Ascending aorta (tissue), 2 donors: ENCODE data around the gene FKBP1C. TPM values are rescaled to one million over a fixed set of nuclear protein-coding genes. Genes with fewer than 3 reads are reported as not detected.

Source experiments
- DNase-seq, 2 donors: peaks; one replicate each; pipeline ENCODE4 v3.0.0-alpha.2; 2019; ENCODE audit warnings: low spot score in 2 of 2
- H3K27ac ChIP-seq, 2 donors: fragments of 200-600 bp; sonication (generic); one replicate each; pipeline ENCODE4 v1.5.1; 2016 to 2017; ENCODE audit warnings: mild to moderate bottlenecking in 1 of 2
- H3K27me3 ChIP-seq: fragments of 200-600 bp; sonication (generic); one replicate; pipeline ENCODE4 v1.5.1; 2017
- H3K36me3 ChIP-seq, 2 donors: fragments of 200-600 bp; sonication (generic); one replicate each; pipeline ENCODE4 v1.5.1; 2016
- H3K4me1 ChIP-seq, 2 donors: fragments of 200-600 bp; sonication (generic); one replicate each; pipeline ENCODE4 v1.5.1; 2016 to 2017; ENCODE audit warnings: mild to moderate bottlenecking in 1 of 2
- H3K4me3 ChIP-seq, 2 donors: fragments of 200-600 bp; sonication (generic); one replicate each; pipeline ENCODE4 v1.5.1; 2016 to 2017; ENCODE audit warnings: mild to moderate bottlenecking in 1 of 2
- H3K9me3 ChIP-seq, 2 donors: fragments of 200-600 bp; sonication (generic); one replicate each; pipeline ENCODE4 v1.5.1; 2016
- intact Hi-C: fragments of 100-400 bp; cut with DNase I; formaldehyde crosslinking; loops from one replicate; pipeline ENCODE4 v1.15.1; 2023
- total RNA-seq: library from RNA; depleted of rRNA; stranded (reverse); fragments of >200 nt; gene quantifications from one replicate; pipeline ENCODE4 v1.1.0, GENCODE V29; 2016
- TF ChIP-seq, protein P1 (sequence below), 3 experiments: fragments of 200-600 bp in 2 of 3; fragments of 450-650 bp in 1 of 3; sonication (generic) in 2 of 3; IDR thresholded peaks; one replicate each; pipeline ENCODE4 v1.5.1; 2016 to 2019; ENCODE audit warnings: antibody characterized with exemption in 3 of 3, mild to moderate bottlenecking in 1 of 3, moderate library complexity in 1 of 3

FKBP1C gene
- total RNA-seq, 1 donor from 2014 or later = not detected

DNA sequence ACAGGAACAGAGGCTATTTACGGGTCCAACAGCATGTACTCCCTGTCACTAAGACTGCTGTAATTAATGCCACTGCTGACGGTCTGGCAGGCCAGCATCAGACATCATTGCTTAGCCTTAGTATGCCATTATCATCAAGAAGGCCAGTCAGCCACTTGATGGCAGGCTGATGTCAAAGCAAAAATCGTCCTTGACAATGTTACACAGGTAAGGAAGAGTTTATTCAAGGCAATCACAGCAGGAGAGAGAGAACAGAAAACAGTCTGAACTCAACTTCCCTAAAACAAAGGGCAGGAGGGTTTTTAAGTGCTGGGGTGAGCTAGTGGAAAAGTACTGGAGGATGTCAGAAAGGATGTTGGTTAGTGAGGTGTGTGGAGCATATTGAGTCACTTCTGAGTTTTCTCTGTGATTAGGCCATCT is 25.1 kb downstream of the FKBP1C start:
- H3K4me1 ChIP-seq = no peaks in the 10 kb centered on the region
- TF ChIP-seq, protein P1, sequence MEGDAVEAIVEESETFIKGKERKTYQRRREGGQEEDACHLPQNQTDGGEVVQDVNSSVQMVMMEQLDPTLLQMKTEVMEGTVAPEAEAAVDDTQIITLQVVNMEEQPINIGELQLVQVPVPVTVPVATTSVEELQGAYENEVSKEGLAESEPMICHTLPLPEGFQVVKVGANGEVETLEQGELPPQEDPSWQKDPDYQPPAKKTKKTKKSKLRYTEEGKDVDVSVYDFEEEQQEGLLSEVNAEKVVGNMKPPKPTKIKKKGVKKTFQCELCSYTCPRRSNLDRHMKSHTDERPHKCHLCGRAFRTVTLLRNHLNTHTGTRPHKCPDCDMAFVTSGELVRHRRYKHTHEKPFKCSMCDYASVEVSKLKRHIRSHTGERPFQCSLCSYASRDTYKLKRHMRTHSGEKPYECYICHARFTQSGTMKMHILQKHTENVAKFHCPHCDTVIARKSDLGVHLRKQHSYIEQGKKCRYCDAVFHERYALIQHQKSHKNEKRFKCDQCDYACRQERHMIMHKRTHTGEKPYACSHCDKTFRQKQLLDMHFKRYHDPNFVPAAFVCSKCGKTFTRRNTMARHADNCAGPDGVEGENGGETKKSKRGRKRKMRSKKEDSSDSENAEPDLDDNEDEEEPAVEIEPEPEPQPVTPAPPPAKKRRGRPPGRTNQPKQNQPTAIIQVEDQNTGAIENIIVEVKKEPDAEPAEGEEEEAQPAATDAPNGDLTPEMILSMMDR (IDR thresholded peaks at IDR 0.05) = no peak
- no peak overlapping the region for H3K27ac ChIP-seq
- DNase-seq = no peak
- H3K36me3 ChIP-seq = no peaks in the 10 kb centered on the region
- no peak overlapping the region for H3K4me3 ChIP-seq
- no peaks in the 10 kb centered on the region for H3K27me3 ChIP-seq
- intact Hi-C loops = no loop called here
- H3K9me3 ChIP-seq = no peaks in the 10 kb centered on the region

DNA sequence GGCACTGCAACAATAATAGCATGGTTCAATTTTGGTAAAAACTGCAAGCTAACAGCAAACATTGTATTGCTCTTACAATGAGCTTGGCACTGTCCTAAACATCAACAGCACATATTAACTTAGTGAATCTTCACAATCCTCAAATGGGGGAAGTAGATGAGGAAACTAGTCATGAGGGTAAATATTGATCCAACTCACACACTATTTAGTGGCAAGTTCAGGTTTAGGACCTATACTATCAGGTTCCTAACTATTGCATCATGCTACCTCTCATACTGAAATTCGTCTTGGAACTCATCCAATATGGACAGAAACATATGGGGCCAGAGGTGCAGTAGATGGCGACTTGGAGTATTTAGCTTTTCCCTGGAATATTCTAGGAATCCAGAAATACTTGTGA is 34.2 kb downstream of the FKBP1C start:
- TF ChIP-seq, protein P1 (IDR thresholded peaks at IDR 0.05) = no peak
- Histone ChIP-seq H3K27me3 (no peaks in the 10 kb centered on the region), H3K9me3 (no peaks in the 10 kb centered on the region), H3K36me3 (no peaks in the 10 kb centered on the region), H3K4me3 (no peak overlapping the region), H3K27ac (no peak overlapping the region), H3K4me1 (no peaks in the 10 kb centered on the region)
- intact Hi-C loops = no loop called here
- no peak for DNase-seq

DNA sequence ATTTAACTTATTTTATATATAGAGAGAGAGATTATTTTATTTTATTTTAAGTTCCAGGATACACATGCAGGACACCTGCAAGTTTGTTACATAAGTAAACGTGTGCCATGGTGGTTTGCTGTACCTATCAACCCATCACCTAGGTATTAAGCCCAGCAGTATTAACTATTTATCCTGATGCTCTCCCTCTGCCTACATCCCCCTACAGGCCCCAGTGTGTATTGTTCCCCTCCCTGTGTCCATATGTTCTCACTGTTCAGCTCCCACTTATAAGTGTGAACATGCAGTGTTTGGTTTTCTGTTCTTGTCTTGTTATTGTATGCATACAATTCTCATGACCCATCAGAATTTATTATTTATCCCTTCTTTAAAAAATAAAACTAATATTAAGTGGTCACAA is 34.6 kb downstream of the FKBP1C start:
- Histone ChIP-seq H3K4me3 (no peak overlapping the region), H3K4me1 (no peaks in the 10 kb centered on the region), H3K9me3 (no peaks in the 10 kb centered on the region), H3K27ac (no peak overlapping the region), H3K36me3 (no peaks in the 10 kb centered on the region), H3K27me3 (no peaks in the 10 kb centered on the region)
- TF ChIP-seq, protein P1 (IDR thresholded peaks at IDR 0.05) = no peak
- DNase-seq = no peak
- intact Hi-C loops = no loop called here

DNA sequence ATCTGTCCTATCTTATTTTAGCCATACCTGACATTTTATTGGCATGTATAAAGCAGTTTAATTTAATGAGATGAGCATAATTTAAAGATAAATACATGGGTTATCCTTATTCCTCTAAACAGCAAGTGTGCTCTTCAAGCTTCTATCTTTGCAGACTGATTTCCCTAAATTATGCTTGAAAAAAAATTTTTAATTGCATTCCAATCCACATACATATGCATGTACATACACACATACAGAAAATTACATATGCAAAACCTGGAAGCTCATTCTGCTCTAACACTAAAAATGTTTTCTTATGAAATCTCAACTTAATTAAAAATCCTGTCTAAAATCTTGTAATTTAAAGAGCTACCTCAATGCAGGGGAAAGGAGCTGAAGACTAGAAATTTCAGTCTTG is 35.3 kb downstream of the FKBP1C start:
- intact Hi-C loops = no loop called here
- Histone ChIP-seq H3K36me3 (no peaks in the 10 kb centered on the region), H3K9me3 (no peaks in the 10 kb centered on the region), H3K4me1 (no peaks in the 10 kb centered on the region), H3K4me3 (no peak overlapping the region), H3K27ac (no peak overlapping the region), H3K27me3 (no peaks in the 10 kb centered on the region)
- TF ChIP-seq, protein P1 (IDR thresholded peaks at IDR 0.05) = no peak
- DNase-seq = no peak

DNA sequence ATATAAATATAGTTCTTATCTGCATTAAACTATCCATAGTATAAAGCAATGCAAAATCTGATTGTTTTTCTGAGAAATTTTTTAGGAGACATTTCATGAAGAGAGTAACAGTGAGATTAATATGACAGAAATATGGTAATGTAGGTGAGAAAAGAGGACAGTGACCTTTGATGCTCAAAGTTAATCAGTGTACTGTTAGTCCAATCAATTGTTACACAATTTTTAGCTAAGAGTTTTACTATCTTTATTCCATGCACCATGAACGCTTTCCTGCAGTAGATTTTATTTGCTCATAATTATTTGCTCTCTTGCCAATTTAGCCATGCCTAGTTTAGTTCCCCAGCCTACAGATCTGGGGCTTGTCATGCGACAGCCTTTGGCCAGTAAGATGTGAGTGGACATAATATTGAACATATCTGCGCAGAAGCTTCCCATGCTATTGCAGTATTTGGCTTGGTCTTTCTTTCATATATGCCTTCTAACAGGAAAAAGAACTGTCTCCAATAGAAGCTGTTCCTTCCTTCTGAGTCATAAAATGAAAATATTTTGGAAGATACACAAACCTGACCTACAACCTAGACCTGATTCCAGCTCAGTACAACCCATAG is 38.7 kb downstream of the FKBP1C start:
- H3K4me3 ChIP-seq = no peak overlapping the region
- no peak for DNase-seq
- TF ChIP-seq, protein P1 (IDR thresholded peaks at IDR 0.05) = no peak
- no peaks in the 10 kb centered on the region for H3K36me3 ChIP-seq
- no peaks in the 10 kb centered on the region for H3K4me1 ChIP-seq
- H3K27ac ChIP-seq = no peak overlapping the region
- intact Hi-C loops = no loop called here
- no peaks in the 10 kb centered on the region for H3K9me3 ChIP-seq
- no peaks in the 10 kb centered on the region for H3K27me3 ChIP-seq

DNA sequence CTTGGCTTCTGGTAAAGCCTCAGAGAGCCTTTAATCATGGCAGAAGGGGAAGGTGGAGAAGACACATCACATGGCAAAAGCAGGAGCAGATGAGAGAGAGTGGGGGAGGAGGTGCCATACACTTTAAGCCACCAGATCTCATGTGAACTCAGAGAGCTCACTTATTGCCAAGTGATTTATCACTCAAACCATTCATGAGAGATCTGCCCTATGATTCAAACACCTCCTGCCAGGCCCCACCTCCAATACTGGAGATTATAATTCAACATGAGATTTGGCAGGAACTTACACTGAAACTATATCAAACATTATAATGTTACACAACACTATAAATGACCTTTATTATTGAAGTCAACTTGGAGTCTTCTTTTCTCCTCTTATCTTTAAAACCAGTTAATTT is 47.9 kb downstream of the FKBP1C start:
- H3K9me3 ChIP-seq = no peaks in the 10 kb centered on the region
- H3K4me3 ChIP-seq = no peak overlapping the region
- intact Hi-C loops = no loop called here
- no peak for DNase-seq
- no peaks in the 10 kb centered on the region for H3K36me3 ChIP-seq
- H3K27me3 ChIP-seq = no peaks in the 10 kb centered on the region
- no peak overlapping the region for H3K27ac ChIP-seq
- TF ChIP-seq, protein P1 (IDR thresholded peaks at IDR 0.05) = no peak
- H3K4me1 ChIP-seq = no peaks in the 10 kb centered on the region
